Measurements from ENCODE around the gene NCAPD3. TPM values are rescaled to one million over a fixed set of nuclear protein-coding genes. Genes with fewer than 3 reads are reported as not detected.
A peak's percentile ranks its signal among the peaks of the same experiment; 100 is the strongest.

NCAPD3 gene
- total RNA-seq, 2 donors from 2014 or later: 42.6 to 45.5 TPM

- Histone ChIP-seq H3K4me3 (ENCODE audit: low read length) (no peak overlapping the region), H3K27ac (ENCODE audit: low read depth, low read length) (no peak overlapping the region), H3K4me1 (ENCODE audit: control insufficient read depth, insufficient read depth, low read length) (peaks cover 7% of the 10 kb centered on the region), H3K9me3 (ENCODE audit: control insufficient read depth, low read length) (no peaks in the 10 kb centered on the region), H3K27me3 (ENCODE audit: control insufficient read depth, insufficient read depth, low read length, poor library complexity, severe bottlenecking) (no peaks in the 10 kb centered on the region), H3K36me3 (ENCODE audit: control insufficient read depth, insufficient read depth, low read length) (peaks cover 43% of the 10 kb centered on the region), H3K9ac (ENCODE audit: extremely low read depth, low read length, poor library complexity, severe bottlenecking) (no peak overlapping the region)
- no peaks in the 10 kb centered on the region for H3K4me1 Mint-ChIP-seq
- WGBS, 2 experiments (ENCODE audit: insufficient coverage in 1 of 2, insufficient read length in 1 of 2): 96 to 100% methylated on average over 3 of the region's 3 CpGs
- H3K27ac Mint-ChIP-seq: no peak overlapping the region
- no peaks in the 10 kb centered on the region for H3K27me3 Mint-ChIP-seq (ENCODE audit: insufficient read depth)
- H3K9me3 Mint-ChIP-seq: no peaks in the 10 kb centered on the region
- no peak for DNase-seq
- TF ChIP-seq CTCF (conservative IDR thresholded peaks at IDR 0.05): no peak
- H3K36me3 Mint-ChIP-seq (ENCODE audit: low read depth): peaks cover 37% of the 10 kb centered on the region
- H3K4me3 Mint-ChIP-seq: no peak overlapping the region
These were observed 7.0 kb downstream of the NCAPD3 start for GRCh38 chr11:134216816-134217215.

- peaks cover 42% of the 10 kb centered on the region for H3K36me3 Mint-ChIP-seq (ENCODE audit: low read depth)
- peaks cover 44% of the 10 kb centered on the region for H3K36me3 ChIP-seq (ENCODE audit: control insufficient read depth, insufficient read depth, low read length)
- no peak overlapping the region for H3K27ac Mint-ChIP-seq
- DNase-seq: no peak
- H3K4me3 ChIP-seq (ENCODE audit: low read length): no peak overlapping the region
- no peak overlapping the region for H3K27ac ChIP-seq (ENCODE audit: low read depth, low read length)
- no peak overlapping the region for H3K9ac ChIP-seq (ENCODE audit: extremely low read depth, low read length, poor library complexity, severe bottlenecking)
- no peaks in the 10 kb centered on the region for H3K27me3 Mint-ChIP-seq (ENCODE audit: insufficient read depth)
- 95% methylated on average over 7 of the region's 7 CpGs for WGBS, 2 experiments (ENCODE audit: insufficient coverage in 1 of 2, insufficient read length in 1 of 2)
- H3K4me3 Mint-ChIP-seq: no peak overlapping the region
- H3K9me3 Mint-ChIP-seq: no peaks in the 10 kb centered on the region
- H3K4me1 ChIP-seq (ENCODE audit: control insufficient read depth, insufficient read depth, low read length): peaks cover 7% of the 10 kb centered on the region
- H3K9me3 ChIP-seq (ENCODE audit: control insufficient read depth, low read length): no peaks in the 10 kb centered on the region
- TF ChIP-seq CTCF (conservative IDR thresholded peaks at IDR 0.05): no peak
- no peaks in the 10 kb centered on the region for H3K27me3 ChIP-seq (ENCODE audit: control insufficient read depth, insufficient read depth, low read length, poor library complexity, severe bottlenecking)
- H3K4me1 Mint-ChIP-seq: no peaks in the 10 kb centered on the region
These were observed 7.9 kb downstream of the NCAPD3 start for GRCh38 chr11:134215836-134216235.

GRCh38 chr11:134207538-134208239 lies 16.1 kb downstream of the NCAPD3 start:
- Histone ChIP-seq H3K4me3 (ENCODE audit: low read length) (no peak overlapping the region), H3K9me3 (ENCODE audit: control insufficient read depth, low read length) (no peaks in the 10 kb centered on the region), H3K27ac (ENCODE audit: low read depth, low read length) (no peak overlapping the region), H3K36me3 (ENCODE audit: control insufficient read depth, insufficient read depth, low read length) (peaks cover 83% of the 10 kb centered on the region), H3K9ac (ENCODE audit: extremely low read depth, low read length, poor library complexity, severe bottlenecking) (no peak overlapping the region), H3K27me3 (ENCODE audit: control insufficient read depth, insufficient read depth, low read length, poor library complexity, severe bottlenecking) (no peaks in the 10 kb centered on the region), H3K4me1 (ENCODE audit: control insufficient read depth, insufficient read depth, low read length) (no peaks in the 10 kb centered on the region)
- no peaks in the 10 kb centered on the region for H3K9me3 Mint-ChIP-seq
- H3K4me3 Mint-ChIP-seq: no peak overlapping the region
- 90 to 97% methylated on average over 11 to 14 of the region's 16 CpGs for WGBS, 2 experiments (ENCODE audit: insufficient coverage in 1 of 2, insufficient read length in 1 of 2)
- no peak overlapping the region for H3K27ac Mint-ChIP-seq
- peak; percentile 91 for TF ChIP-seq CTCF (conservative IDR thresholded peaks at IDR 0.05)
- H3K36me3 Mint-ChIP-seq (ENCODE audit: low read depth): peaks cover 65% of the 10 kb centered on the region
- no peaks in the 10 kb centered on the region for H3K4me1 Mint-ChIP-seq
- DNase-seq: peak; percentile 78
- no peaks in the 10 kb centered on the region for H3K27me3 Mint-ChIP-seq (ENCODE audit: insufficient read depth)
